Measurements from ENCODE around the gene KLF12.

Gene KLF12

DNA sequence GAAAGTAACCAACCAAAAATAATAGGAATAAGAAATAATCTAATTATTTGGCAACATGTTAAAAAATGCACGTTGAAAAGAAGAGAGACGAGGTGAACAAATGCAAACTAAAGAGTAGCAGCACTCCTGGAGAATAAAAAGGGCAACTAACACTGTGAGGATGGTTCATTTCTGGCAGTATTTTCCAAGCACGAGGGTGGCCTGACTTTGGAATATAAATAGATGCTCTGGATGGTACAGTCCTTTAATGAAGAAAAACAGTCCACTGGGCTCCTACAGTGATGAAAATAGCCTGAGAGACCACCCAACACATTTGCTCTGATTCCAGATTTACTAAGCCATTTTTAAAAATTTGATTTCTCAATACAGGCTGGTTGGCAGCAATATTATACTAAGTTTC is 17.7 kb upstream of the KLF12 start:
- H3K27ac Mint-ChIP-seq: no peak overlapping the region
- H3K36me3 Mint-ChIP-seq (ENCODE audit: low read depth): no peaks in the 10 kb centered on the region
- H3K4me1 Mint-ChIP-seq (ENCODE audit: low read depth): no peaks in the 10 kb centered on the region
- H3K9me3 Mint-ChIP-seq: no peaks in the 10 kb centered on the region
- peaks cover 1% of the 10 kb centered on the region for H3K27me3 Mint-ChIP-seq
- intact Hi-C loops (cut with micrococcal nuclease): no loop called here
- no peak overlapping the region for H3K4me3 Mint-ChIP-seq

GRCh38 chr13:74148352-74148751 is 14.1 kb upstream of the KLF12 start:
- intact Hi-C loops (cut with micrococcal nuclease): no loop called here
- no peak overlapping the region for H3K4me3 Mint-ChIP-seq
- no peaks in the 10 kb centered on the region for H3K36me3 Mint-ChIP-seq (ENCODE audit: low read depth)
- H3K27ac Mint-ChIP-seq: no peak overlapping the region
- no peaks in the 10 kb centered on the region for H3K4me1 Mint-ChIP-seq (ENCODE audit: low read depth)
- H3K27me3 Mint-ChIP-seq: peaks cover 1% of the 10 kb centered on the region
- H3K9me3 Mint-ChIP-seq: no peaks in the 10 kb centered on the region

DNA sequence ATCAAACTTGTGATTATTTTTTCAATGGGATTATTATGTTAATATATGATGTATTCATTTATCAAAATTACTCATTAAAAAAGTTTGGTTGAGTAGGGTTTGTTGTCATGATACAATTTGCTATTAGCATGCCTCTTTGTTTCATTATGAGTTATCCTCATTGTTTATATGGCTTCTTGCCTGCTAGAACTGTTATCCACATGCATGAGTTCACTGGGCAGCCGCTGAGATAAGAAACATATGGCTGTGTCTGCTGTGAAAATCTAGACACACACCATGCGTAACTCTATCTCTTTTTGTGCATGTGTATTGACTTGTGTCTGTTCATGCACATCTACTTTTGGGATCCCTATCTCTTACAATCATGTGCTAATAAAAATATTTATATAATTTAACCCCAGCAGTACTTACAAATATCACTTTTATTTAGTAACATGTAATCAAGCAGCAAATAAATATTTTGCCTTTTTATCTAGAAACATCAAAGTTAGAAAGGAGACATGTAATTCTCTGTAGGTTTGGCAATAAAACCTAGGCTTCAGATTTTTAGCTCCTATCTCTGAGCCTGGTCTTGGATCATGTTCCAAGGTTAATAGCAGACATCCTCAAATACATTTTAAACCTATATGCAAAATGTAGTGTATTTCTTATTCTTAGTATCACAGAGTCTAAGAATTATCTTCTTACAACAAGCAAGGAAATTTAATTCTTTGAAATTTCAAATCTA is 11.2 kb upstream of the KLF12 start:
- Mint-ChIP-seq H3K9me3 (no peaks in the 10 kb centered on the region), H3K36me3 (ENCODE audit: low read depth) (no peaks in the 10 kb centered on the region), H3K4me3 (no peak overlapping the region), H3K27ac (no peak overlapping the region), H3K27me3 (peaks cover 16% of the 10 kb centered on the region), H3K4me1 (ENCODE audit: low read depth) (no peaks in the 10 kb centered on the region)
- intact Hi-C loops (cut with micrococcal nuclease): no loop called here

- Mint-ChIP-seq H3K4me3 (no peak overlapping the region), H3K4me1 (ENCODE audit: low read depth) (no peaks in the 10 kb centered on the region), H3K27ac (no peak overlapping the region), H3K9me3 (no peaks in the 10 kb centered on the region), H3K36me3 (ENCODE audit: low read depth) (no peaks in the 10 kb centered on the region), H3K27me3 (peaks cover 18% of the 10 kb centered on the region)
- intact Hi-C loops (cut with micrococcal nuclease): no loop called here
These were observed 10.1 kb upstream of the KLF12 start for GRCh38 chr13:74144269-74144668.

DNA sequence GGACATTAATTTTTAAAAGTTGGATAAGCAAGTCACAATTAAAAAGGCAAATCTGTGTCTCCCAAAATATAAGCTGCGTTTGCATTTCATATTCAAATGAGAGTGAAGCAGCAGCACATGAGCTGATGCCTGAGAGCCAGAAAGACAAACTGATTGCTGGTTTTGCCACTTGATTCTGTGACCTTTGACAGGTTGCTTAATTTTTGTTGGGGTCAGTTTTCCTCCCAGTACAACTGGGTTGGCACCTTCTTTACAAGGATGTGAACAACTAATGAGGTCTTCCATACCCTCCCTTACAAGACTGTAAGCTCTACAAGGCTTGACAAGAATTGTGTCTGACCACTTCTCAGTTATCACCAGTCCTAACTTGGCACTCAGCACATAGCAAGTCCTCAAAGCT is 8.1 kb upstream of the KLF12 start:
- no peaks in the 10 kb centered on the region for H3K4me1 Mint-ChIP-seq (ENCODE audit: low read depth)
- no peaks in the 10 kb centered on the region for H3K9me3 Mint-ChIP-seq
- H3K36me3 Mint-ChIP-seq (ENCODE audit: low read depth): no peaks in the 10 kb centered on the region
- H3K4me3 Mint-ChIP-seq: no peak overlapping the region
- H3K27ac Mint-ChIP-seq: no peak overlapping the region
- peaks cover 28% of the 10 kb centered on the region for H3K27me3 Mint-ChIP-seq
- intact Hi-C loops (cut with micrococcal nuclease): no loop called here

GRCh38 chr13:74138241-74138640 is 4.0 kb upstream of the KLF12 start:
- peaks cover 6% of the 10 kb centered on the region for H3K36me3 Mint-ChIP-seq (ENCODE audit: low read depth)
- H3K4me3 Mint-ChIP-seq: no peak overlapping the region
- H3K9me3 Mint-ChIP-seq: no peaks in the 10 kb centered on the region
- peaks cover 7% of the 10 kb centered on the region for H3K4me1 Mint-ChIP-seq (ENCODE audit: low read depth)
- no peak overlapping the region for H3K27ac Mint-ChIP-seq
- intact Hi-C loops (cut with micrococcal nuclease): loop anchor here (5.0 kb wide), 1 partner anchor 164 kb away; no protein-coding TSS in a partner anchor
- peaks cover 40% of the 10 kb centered on the region for H3K27me3 Mint-ChIP-seq

DNA sequence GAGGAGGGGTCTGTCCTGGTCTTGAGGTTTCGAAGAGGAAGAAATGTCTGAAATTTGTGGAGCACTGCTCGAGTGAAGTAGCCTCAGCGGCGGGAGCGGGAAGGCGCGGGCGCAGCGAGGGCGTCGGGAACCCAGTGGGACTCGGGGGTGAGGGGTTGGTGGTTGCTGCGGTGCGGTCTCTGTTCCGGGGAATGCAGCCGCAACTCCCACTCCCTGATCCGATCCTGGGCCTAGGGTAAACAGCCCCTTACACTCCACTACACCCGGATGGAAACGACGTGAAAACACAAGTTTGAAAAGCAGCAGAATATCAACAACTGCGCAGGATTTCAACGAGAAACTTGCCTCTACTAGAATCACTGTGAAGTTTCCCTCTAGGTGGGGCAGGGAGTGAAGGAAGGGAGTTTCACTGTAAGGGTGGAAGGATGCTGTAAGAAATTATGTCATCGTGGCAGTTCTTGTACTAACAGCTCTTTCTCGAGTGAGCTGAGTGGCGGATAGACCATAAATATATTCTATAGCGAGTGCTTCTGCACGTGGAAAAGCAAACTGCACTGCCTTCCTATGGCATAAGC is 2.0 kb upstream of the KLF12 start:
- Mint-ChIP-seq H3K4me1 (ENCODE audit: low read depth) (peaks cover 14% of the 10 kb centered on the region), H3K27ac (no peak overlapping the region), H3K27me3 (peaks cover 45% of the 10 kb centered on the region), H3K36me3 (ENCODE audit: low read depth) (peaks cover 6% of the 10 kb centered on the region), H3K4me3 (no peak overlapping the region), H3K9me3 (no peaks in the 10 kb centered on the region)
- intact Hi-C loops (cut with micrococcal nuclease): loop anchor here (5.0 kb wide), 1 partner anchor 166 kb away; no protein-coding TSS in a partner anchor

- intact Hi-C loops (cut with micrococcal nuclease): loop anchor here (5.0 kb wide), 1 partner anchor 167 kb away; no protein-coding TSS in a partner anchor
- H3K4me3 Mint-ChIP-seq: no peak overlapping the region
- peaks cover 14% of the 10 kb centered on the region for H3K4me1 Mint-ChIP-seq (ENCODE audit: low read depth)
- H3K27ac Mint-ChIP-seq: peak overlapping the region; percentile 60
- H3K36me3 Mint-ChIP-seq (ENCODE audit: low read depth): peaks cover 6% of the 10 kb centered on the region
- peaks cover 39% of the 10 kb centered on the region for H3K27me3 Mint-ChIP-seq
- H3K9me3 Mint-ChIP-seq: no peaks in the 10 kb centered on the region
These were observed 1.3 kb upstream of the KLF12 start for GRCh38 chr13:74135326-74136083.

GRCh38 chr13:74134777-74135325 is 647 bp upstream of the KLF12 start:
- peaks cover 16% of the 10 kb centered on the region for H3K4me1 Mint-ChIP-seq (ENCODE audit: low read depth)
- H3K36me3 Mint-ChIP-seq (ENCODE audit: low read depth): peaks cover 6% of the 10 kb centered on the region
- H3K9me3 Mint-ChIP-seq: no peaks in the 10 kb centered on the region
- intact Hi-C loops (cut with micrococcal nuclease): loop anchor here (5.0 kb wide), 1 partner anchor 167 kb away; no protein-coding TSS in a partner anchor
- peak overlapping the region; percentile 60 for H3K27ac Mint-ChIP-seq
- peak overlapping the region; percentile 83 for H3K4me3 Mint-ChIP-seq
- peaks cover 35% of the 10 kb centered on the region for H3K27me3 Mint-ChIP-seq

DNA sequence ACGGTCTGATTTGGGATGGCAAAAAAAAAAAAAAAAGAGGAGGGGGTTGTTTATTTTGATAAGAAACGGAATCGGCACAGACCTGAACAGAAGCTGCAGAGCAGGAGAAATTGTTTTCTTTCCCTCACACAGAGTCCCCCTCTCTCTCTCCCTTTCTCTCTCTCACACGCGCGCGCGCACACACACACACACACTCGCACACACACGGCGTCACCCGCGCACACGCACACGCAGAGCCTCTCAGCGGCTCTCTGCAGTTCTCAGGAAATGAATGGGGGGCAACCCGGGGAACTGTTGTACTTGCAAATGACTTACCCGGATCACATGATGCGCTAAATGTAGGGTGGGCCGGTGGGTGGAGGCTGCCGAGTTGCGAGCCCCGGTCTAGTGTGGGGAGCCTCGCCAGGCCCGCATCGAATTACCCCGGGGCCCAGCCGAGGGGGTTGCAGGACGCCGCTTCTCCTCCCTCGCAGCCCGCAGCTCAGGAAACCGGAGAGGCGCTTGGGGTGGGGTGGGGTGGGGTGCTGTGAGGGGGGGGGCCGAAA is 475 bp downstream of the KLF12 start:
- Mint-ChIP-seq H3K4me1 (ENCODE audit: low read depth) (peaks cover 19% of the 10 kb centered on the region), H3K27ac (peak overlapping the region; percentile 61), H3K36me3 (ENCODE audit: low read depth) (peaks cover 6% of the 10 kb centered on the region), H3K4me3 (peak overlapping the region; percentile 81), H3K27me3 (peaks cover 31% of the 10 kb centered on the region), H3K9me3 (no peaks in the 10 kb centered on the region)
- intact Hi-C loops (cut with micrococcal nuclease): no loop called here

DNA sequence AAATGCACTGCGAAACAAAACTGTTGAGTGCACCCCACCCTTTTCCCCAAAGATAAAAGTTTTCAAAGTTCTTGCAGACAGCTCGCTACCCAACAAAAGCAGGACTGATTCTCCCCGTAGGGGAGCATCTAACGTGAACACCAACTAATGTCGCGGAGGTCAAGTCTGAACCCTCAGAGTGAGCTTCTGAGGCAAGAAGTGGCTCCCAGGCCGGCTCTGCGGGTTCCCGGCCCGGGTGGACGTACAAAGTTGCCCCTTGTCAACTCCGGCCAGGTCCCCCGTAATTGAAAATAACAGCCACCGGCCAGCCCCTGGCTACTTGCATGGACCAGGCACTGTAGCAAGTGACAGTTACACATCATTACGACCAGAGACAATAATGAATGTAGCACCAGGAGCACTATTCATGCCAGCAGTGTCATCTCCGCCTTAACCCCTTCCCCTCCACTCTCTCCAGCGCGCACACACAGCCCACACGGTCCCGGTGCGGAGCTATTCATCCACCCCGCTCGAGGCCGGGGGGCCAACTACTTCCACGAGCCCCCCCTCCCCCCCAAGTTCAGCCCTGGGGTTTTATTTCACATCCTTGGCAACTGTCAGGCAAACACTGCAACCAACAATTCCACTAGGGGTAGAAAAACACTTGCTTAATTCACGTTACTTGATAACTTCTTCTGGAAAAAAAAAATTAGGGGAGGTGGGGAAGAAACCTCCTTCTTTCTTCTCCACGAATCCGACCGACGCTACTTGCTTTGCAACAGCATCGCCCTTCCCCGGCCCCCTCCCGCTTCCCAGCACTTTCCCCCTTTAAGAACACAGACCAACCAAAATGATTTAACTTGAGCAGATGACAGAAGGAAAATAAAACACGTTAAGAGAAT is 1.2 kb downstream of the KLF12 start:
- H3K27ac Mint-ChIP-seq: peak overlapping the region; percentile 61
- H3K36me3 Mint-ChIP-seq (ENCODE audit: low read depth): peaks cover 6% of the 10 kb centered on the region
- H3K9me3 Mint-ChIP-seq: no peaks in the 10 kb centered on the region
- peaks cover 19% of the 10 kb centered on the region for H3K4me1 Mint-ChIP-seq (ENCODE audit: low read depth)
- intact Hi-C loops (cut with micrococcal nuclease): no loop called here
- peaks cover 27% of the 10 kb centered on the region for H3K27me3 Mint-ChIP-seq
- H3K4me3 Mint-ChIP-seq: peak overlapping the region; percentile 81

- Mint-ChIP-seq H3K27ac (no peak overlapping the region), H3K36me3 (ENCODE audit: low read depth) (peaks cover 6% of the 10 kb centered on the region), H3K27me3 (peaks cover 24% of the 10 kb centered on the region), H3K9me3 (no peaks in the 10 kb centered on the region), H3K4me1 (ENCODE audit: low read depth) (peaks cover 19% of the 10 kb centered on the region), H3K4me3 (no peak overlapping the region)
- intact Hi-C loops (cut with micrococcal nuclease): no loop called here
These were observed 1.9 kb downstream of the KLF12 start for GRCh38 chr13:74132152-74132775.

- intact Hi-C loops (cut with micrococcal nuclease): no loop called here
- H3K36me3 Mint-ChIP-seq (ENCODE audit: low read depth): peaks cover 6% of the 10 kb centered on the region
- peaks cover 19% of the 10 kb centered on the region for H3K4me1 Mint-ChIP-seq (ENCODE audit: low read depth)
- H3K27me3 Mint-ChIP-seq: peaks cover 24% of the 10 kb centered on the region
- H3K27ac Mint-ChIP-seq: no peak overlapping the region
- no peak overlapping the region for H3K4me3 Mint-ChIP-seq
- H3K9me3 Mint-ChIP-seq: no peaks in the 10 kb centered on the region
These were observed 3.0 kb downstream of the KLF12 start for GRCh38 chr13:74131227-74131626.
